ENCODE measurements around the gene APP. TPM values are rescaled to one million over a fixed set of nuclear protein-coding genes. Genes with fewer than 3 reads are reported as not detected.

The APP gene
- total RNA-seq, 1 donor, result 373 TPM

- H3K9me3 ChIP-seq (ENCODE audit: low read depth, low read length), result no peaks in the 10 kb centered on the region
- H2AFZ ChIP-seq (ENCODE audit: low read length), result no peak overlapping the region
- H3K27ac ChIP-seq (ENCODE audit: low read depth, low read length), result no peak overlapping the region
- no peak for DNase-seq (ENCODE audit: insufficient read length, low spot score, missing footprints)
- peaks cover 3% of the 10 kb centered on the region for H3K36me3 ChIP-seq (ENCODE audit: insufficient read depth, low read length)
- no peaks in the 10 kb centered on the region for H3K27me3 ChIP-seq (ENCODE audit: insufficient read depth, low read length)
- no peak for TF ChIP-seq CTCF (IDR thresholded peaks at IDR 0.05; ENCODE audit: extremely low read depth, low read depth, low read length)
- no peak overlapping the region for H3K4me2 ChIP-seq (ENCODE audit: insufficient read depth, low read length)
- H3K79me2 ChIP-seq (ENCODE audit: insufficient read depth, low read length), result no peaks in the 10 kb centered on the region
- no peaks in the 10 kb centered on the region for H4K20me1 ChIP-seq (ENCODE audit: insufficient read depth, low read length)
- H3K4me1 ChIP-seq (ENCODE audit: insufficient read depth, low read length), result peaks cover 3% of the 10 kb centered on the region
- no peak overlapping the region for H3K4me3 ChIP-seq (ENCODE audit: insufficient read depth, low read length)
These were observed 226.5 kb downstream of the APP start for GRCh38 chr21:25944082-25944481.

- H3K27me3 ChIP-seq (ENCODE audit: insufficient read depth, low read length), result no peaks in the 10 kb centered on the region
- no peak overlapping the region for H3K4me2 ChIP-seq (ENCODE audit: insufficient read depth, low read length)
- H3K4me3 ChIP-seq (ENCODE audit: insufficient read depth, low read length), result no peak overlapping the region
- no peaks in the 10 kb centered on the region for H3K9me3 ChIP-seq (ENCODE audit: low read depth, low read length)
- H2AFZ ChIP-seq (ENCODE audit: low read length), result no peak overlapping the region
- H3K79me2 ChIP-seq (ENCODE audit: insufficient read depth, low read length), result peaks cover 2% of the 10 kb centered on the region
- TF ChIP-seq CTCF (IDR thresholded peaks at IDR 0.05; ENCODE audit: extremely low read depth, low read depth, low read length), result no peak
- H3K36me3 ChIP-seq (ENCODE audit: insufficient read depth, low read length), result peaks cover 3% of the 10 kb centered on the region
- H3K4me1 ChIP-seq (ENCODE audit: insufficient read depth, low read length), result peaks cover 10% of the 10 kb centered on the region
- peaks cover under 1% of the 10 kb centered on the region for H4K20me1 ChIP-seq (ENCODE audit: insufficient read depth, low read length)
- no peak for DNase-seq (ENCODE audit: insufficient read length, low spot score, missing footprints)
- H3K27ac ChIP-seq (ENCODE audit: low read depth, low read length), result no peak overlapping the region
These were observed 228.4 kb downstream of the APP start for GRCh38 chr21:25942135-25942534.

- peaks cover 2% of the 10 kb centered on the region for H3K79me2 ChIP-seq (ENCODE audit: insufficient read depth, low read length)
- no peaks in the 10 kb centered on the region for H3K36me3 ChIP-seq (ENCODE audit: insufficient read depth, low read length)
- no peak overlapping the region for H3K4me2 ChIP-seq (ENCODE audit: insufficient read depth, low read length)
- no peak overlapping the region for H2AFZ ChIP-seq (ENCODE audit: low read length)
- H3K27ac ChIP-seq (ENCODE audit: low read depth, low read length), result no peak overlapping the region
- no peak for TF ChIP-seq CTCF (IDR thresholded peaks at IDR 0.05; ENCODE audit: extremely low read depth, low read depth, low read length)
- H3K27me3 ChIP-seq (ENCODE audit: insufficient read depth, low read length), result no peaks in the 10 kb centered on the region
- no peaks in the 10 kb centered on the region for H3K9me3 ChIP-seq (ENCODE audit: low read depth, low read length)
- DNase-seq (ENCODE audit: insufficient read length, low spot score, missing footprints), result no peak
- H4K20me1 ChIP-seq (ENCODE audit: insufficient read depth, low read length), result peaks cover 3% of the 10 kb centered on the region
- peaks cover 17% of the 10 kb centered on the region for H3K4me1 ChIP-seq (ENCODE audit: insufficient read depth, low read length)
- no peak overlapping the region for H3K4me3 ChIP-seq (ENCODE audit: insufficient read depth, low read length)
These were observed 231.2 kb downstream of the APP start for GRCh38 chr21:25939396-25939761.

- H3K27ac ChIP-seq (ENCODE audit: low read depth, low read length), result no peak overlapping the region
- no peak for TF ChIP-seq CTCF (IDR thresholded peaks at IDR 0.05; ENCODE audit: extremely low read depth, low read depth, low read length)
- H3K4me1 ChIP-seq (ENCODE audit: insufficient read depth, low read length), result peaks cover 20% of the 10 kb centered on the region
- H2AFZ ChIP-seq (ENCODE audit: low read length), result no peak overlapping the region
- H3K27me3 ChIP-seq (ENCODE audit: insufficient read depth, low read length), result no peaks in the 10 kb centered on the region
- no peak for DNase-seq (ENCODE audit: insufficient read length, low spot score, missing footprints)
- H3K36me3 ChIP-seq (ENCODE audit: insufficient read depth, low read length), result no peaks in the 10 kb centered on the region
- peaks cover 3% of the 10 kb centered on the region for H4K20me1 ChIP-seq (ENCODE audit: insufficient read depth, low read length)
- H3K4me2 ChIP-seq (ENCODE audit: insufficient read depth, low read length), result no peak overlapping the region
- H3K79me2 ChIP-seq (ENCODE audit: insufficient read depth, low read length), result peaks cover 2% of the 10 kb centered on the region
- H3K9me3 ChIP-seq (ENCODE audit: low read depth, low read length), result no peaks in the 10 kb centered on the region
- H3K4me3 ChIP-seq (ENCODE audit: insufficient read depth, low read length), result no peak overlapping the region
These were observed 231.7 kb downstream of the APP start for GRCh38 chr21:25938658-25939395.

Measured in osteoblast (primary cell).